GM21526 (cell line): ENCODE measurements around the gene IMPA2.

Source experiments
- ATAC-seq: cut with Tn5 transposase; IDR thresholded peaks from one replicate; pipeline ENCODE4 v1.9.1; 2021; ENCODE audit warnings: moderate library complexity; ENCODE audit not compliant: unreplicated experiment, low FRiP score

IMPA2 gene

GRCh38 chr18:12005538-12006487 is 24.5 kb downstream of the IMPA2 start:
- ATAC-seq = no peak

GRCh38 chr18:12006488-12006840 is 25.2 kb downstream of the IMPA2 start:
- ATAC-seq = no peak

- ATAC-seq = no peak
These were observed 25.8 kb downstream of the IMPA2 start for GRCh38 chr18:12007063-12007462.

- ATAC-seq = no peak
These were observed 27.0 kb downstream of the IMPA2 start for GRCh38 chr18:12008181-12008767.

DNA sequence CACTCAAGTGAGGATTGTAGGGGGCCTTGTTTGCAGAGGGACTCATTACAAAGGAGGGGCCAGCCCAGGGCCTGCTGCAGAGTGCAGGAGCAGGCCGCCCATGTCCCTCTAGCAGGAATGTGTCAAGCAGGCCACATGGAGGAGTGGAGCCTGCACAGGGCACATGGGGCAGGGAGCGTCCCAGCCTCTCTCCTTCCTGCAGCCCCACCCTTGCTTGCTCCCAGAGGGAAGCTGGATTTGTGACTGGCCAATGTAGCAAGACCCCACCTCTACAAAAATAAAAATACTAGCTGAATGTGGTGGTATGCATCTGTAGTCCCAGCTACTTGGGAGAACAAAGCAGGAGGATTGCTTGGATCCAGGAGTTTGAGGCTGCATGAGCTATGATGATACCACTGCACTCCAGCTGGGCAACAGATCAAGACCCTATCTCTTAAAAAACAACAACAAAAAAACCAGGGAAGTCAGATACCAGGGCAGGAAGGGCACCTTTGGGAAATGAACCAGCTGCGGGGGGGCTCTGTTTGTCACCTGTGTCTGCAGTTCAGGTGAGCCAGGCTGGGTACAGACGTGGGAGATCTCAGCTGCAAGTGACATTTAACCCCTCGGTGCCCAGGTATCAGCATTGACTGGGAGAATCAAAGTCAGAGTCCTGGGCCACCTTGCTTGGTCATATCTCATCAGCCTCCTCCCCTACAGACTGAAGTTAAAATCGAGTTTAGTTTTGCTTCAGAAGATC is 27.7 kb downstream of the IMPA2 start:
- no peak for ATAC-seq

DNA sequence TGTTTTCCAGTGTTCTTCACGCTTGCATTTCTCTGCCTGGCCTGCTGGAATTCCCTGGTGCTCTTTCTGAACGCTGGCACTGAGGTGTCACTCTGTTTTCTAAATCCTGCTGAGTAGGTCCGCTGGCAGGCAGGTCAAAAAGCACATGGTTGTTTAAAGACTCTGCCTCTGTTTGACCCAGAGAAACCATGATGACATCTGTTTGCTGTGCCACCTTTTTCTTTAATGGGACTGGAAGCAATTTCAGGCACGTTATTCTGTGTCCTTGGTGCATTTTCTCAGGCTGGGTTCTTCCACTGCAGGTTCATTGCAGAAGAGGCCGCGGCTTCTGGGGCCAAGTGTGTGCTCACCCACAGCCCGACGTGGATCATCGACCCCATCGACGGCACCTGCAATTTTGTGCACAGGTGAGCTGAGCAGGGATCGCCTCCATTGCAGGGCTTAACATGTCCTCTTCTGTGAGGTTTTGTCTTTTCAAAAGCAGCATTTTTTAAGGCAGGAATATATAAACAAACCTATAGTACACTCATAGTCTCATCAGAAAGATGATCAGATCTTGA is 28.4 kb downstream of the IMPA2 start:
- no peak for ATAC-seq

DNA sequence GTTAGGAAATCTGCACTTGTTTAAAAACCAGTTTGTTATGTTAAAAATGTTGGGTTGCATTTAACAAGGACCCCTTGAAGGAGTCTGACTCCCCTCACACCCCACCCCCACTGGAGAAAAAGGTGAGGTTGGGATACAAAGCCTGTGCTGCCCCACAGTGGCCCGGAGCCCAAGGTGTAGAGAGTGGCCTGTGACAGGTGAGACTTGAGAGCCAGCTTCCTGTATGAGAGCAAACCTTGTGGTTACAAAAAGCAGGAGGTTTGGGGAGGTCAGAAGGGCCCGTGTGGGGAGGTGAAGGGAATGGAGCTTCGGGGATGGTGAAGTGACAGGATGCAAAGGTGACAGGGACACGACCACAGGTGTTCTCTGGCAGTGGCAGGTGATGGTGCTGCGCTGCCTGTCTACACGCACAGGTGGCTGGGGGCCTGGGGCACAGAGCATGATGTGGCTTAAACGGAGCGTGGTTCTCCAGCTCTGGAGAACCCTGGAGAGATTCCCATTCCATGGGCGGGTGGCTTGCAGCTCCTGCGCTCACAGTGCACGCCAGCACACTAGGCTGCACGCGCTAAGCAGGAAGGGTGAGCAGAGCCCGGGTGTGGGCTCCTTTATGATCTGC is 29.0 kb downstream of the IMPA2 start:
- ATAC-seq = no peak

DNA sequence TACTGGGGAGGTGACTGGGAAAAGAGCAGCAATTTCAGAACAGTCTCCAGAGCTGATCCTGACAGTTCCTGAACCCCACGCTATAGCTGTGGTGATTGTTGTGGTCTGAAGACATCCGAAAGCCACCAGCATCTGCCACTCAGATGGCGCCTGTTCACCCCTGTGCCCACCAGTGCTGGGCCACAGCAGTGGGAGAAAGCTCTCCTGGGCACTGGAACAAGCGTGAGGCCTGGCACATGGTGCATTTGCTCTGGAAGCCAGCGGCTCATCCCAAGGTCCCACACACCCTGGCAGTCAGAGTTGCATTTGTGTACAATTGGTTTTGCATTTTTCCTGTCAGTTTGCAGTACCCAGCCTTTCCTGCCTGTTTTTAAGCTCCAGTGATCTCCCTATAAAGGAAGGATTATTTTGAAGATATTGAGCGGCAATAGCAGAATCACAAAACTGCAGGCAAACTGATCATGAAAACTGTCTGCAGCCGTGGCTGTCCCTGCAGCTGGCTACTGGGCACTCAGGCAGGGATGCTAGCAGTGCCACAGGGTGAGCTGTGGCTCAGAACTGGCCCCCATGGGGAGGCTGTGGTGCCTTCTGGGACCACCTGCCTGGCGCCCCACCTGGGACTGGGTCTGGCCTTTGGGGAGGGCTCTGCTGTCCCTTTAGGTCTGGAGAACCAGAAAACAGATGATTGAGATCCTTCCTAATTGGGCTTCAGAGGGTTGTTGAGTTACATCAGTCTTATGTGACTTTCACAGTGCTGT is 30.1 kb downstream of the IMPA2 start:
- no peak for ATAC-seq

DNA sequence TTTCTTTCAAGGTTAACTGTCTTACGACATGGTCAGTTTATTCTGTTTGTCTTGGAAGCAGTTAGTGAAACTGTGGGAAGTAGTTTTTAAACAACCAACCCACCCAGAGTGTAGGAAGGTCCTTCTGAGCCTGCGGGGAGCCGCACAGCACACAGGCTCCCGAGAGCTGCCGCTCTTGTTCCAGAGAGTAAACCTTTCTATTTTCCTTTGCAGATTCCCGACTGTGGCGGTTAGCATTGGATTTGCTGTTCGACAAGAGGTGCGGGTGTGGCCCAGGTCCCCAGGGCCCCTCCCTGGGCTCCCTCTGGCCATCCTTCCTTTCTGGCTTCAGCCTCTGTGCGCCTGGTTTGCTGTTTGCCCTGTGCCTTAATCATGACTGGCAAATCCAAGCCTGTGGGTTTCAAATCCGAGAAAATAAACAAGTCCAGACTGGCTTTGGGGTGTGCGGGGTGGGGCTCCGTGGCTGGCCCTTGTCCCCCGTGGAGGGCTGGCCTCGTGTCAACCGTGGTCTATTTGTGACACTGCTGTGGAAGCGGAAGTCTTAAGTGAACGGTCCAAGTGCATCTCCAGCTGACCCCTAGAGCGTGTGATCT is 30.7 kb downstream of the IMPA2 start:
- ATAC-seq = no peak

DNA sequence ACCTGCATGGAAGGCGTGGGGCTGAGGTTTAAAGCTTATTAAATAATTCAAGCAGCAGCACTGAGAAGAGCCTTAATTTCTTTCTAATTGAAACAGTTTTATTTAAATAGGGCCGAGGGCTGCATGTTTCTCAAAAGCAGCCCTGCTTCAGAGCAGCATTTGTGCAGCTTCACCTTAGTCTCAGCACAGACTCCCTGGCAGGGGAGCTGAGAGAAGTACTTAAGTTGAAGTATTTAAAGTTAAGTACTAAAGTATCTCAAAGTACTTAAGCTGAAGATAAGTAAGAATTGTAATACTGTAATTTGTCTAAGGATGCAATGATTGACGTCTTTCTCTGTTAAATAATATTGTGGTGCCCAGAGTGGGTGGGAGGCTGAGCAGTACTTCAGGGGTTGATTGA is 31.4 kb downstream of the IMPA2 start:
- no peak for ATAC-seq

DNA sequence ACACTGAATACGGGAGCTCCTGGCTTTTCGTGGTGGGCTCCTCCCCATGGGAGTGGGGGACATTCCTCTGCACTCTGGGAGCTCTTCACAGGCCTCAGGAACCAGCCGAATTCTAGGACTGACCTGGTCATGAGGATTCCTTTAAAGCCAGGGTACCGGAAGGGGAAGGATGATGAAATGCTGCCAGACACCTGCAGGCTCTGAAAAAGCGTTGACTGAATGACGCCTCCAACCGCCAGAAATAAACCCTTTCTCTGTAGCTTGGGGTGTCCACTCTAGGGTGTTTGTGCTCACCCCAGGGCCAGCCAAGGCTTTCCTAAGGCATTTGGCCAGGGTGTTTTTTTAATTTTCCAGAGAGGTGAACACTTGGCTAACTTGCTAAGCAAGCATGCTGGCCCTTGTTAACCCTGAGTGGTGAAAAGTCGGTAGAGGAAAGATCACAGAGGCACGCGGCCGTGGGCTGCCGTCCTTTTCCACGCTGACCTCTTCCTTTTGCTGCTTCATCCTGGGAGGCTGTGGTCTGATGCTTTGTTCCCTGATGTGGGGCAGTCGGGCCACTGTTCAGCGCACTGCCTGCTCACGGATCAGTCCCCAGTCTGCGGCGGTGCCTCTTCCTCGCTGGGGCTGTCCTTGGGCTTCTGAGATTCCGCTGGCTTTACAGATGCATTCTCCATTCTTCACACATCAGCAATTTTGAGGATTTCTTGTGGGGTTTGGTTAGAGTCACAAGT is 32.0 kb downstream of the IMPA2 start:
- no peak for ATAC-seq

- ATAC-seq = no peak
These were observed 32.8 kb downstream of the IMPA2 start for GRCh38 chr18:12014086-12014485.

DNA sequence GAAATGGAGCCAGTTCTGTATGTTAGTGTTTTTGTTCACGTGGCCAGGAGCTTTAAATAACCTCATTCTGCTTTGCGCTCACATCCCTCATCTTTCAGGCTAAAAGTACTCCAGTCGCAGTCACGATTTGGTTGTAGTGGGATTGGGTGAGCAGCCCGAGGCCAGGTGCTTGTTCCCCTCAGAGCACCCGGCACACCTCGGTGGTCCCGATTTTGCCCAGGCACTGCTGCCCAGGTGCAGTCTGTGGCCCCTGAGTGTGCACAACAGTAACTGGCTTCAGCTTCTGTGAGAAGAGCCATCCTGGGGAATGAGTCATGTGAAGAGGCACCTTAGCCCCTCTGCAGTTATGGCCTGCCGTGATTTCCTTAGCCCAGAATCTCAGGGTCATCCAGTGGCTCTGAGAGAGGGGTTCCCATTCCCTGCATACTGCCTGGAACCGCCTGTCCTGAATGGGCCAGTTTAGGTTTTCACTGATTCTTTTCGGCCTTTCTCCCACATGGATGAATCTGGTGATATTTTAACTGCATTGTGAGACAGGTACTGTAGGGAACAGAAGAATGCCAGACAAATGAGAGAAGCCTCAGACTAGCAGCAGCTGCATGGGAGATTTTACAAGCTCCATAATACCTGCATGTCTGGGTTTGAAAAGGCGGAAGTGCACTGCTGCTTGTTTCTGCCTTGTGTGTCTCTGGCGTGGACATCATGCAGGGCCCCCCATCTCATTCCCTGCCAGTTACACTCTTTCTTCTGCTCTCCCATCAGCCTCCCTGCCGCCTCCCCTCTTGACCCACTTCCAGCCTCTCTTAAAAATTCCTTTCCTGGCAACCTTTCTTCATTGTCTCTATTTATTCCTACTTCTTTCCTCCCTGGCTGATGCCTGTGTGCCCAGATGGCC is 33.5 kb downstream of the IMPA2 start:
- ATAC-seq = no peak

- no peak for ATAC-seq
These were observed 34.2 kb downstream of the IMPA2 start for GRCh38 chr18:12015416-12016062.

- no peak for ATAC-seq
These were observed 35.8 kb downstream of the IMPA2 start for GRCh38 chr18:12017081-12017480.

- no peak for ATAC-seq
These were observed 37.6 kb downstream of the IMPA2 start for GRCh38 chr18:12018861-12019260.

- ATAC-seq = no peak
These were observed 39.8 kb downstream of the IMPA2 start for GRCh38 chr18:12021077-12021476.
